ENCODE measurements around the gene MDC1. TPM values are rescaled to one million over a fixed set of nuclear protein-coding genes. Genes with fewer than 3 reads are reported as not detected.

Gene MDC1
- total RNA-seq, 4 donors from 2014 or later = 2.4 to 7.4 (median 7.0) TPM

DNA sequence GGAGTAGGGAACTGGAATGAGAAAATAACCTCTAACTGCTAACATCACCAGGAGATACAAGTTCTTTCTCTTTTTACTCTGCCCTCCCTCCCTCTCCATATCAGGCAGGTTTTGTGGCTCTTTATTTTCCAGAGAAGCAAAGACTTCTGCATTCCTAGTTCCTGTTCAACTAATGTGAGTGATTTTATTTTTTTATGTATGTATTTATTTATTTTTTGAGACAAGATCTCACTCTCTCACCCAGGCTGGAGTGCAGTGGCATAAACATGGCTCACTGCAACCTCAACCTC lies 33.2 kb upstream of the MDC1 start:
- Histone ChIP-seq H3K9me3 (no peaks in the 10 kb centered on the region), H3K27ac (peak overlapping the region; percentile 67 to 95 (median 90)), H3K4me3 (no peak overlapping the region), H3K4me1 (peaks cover 36 to 83% (median 53%) of the 10 kb centered on the region in 3 donors), H3K27me3 (no peaks in the 10 kb centered on the region), H3K36me3 (no peaks in the 10 kb centered on the region)
- TF ChIP-seq, protein P1, sequence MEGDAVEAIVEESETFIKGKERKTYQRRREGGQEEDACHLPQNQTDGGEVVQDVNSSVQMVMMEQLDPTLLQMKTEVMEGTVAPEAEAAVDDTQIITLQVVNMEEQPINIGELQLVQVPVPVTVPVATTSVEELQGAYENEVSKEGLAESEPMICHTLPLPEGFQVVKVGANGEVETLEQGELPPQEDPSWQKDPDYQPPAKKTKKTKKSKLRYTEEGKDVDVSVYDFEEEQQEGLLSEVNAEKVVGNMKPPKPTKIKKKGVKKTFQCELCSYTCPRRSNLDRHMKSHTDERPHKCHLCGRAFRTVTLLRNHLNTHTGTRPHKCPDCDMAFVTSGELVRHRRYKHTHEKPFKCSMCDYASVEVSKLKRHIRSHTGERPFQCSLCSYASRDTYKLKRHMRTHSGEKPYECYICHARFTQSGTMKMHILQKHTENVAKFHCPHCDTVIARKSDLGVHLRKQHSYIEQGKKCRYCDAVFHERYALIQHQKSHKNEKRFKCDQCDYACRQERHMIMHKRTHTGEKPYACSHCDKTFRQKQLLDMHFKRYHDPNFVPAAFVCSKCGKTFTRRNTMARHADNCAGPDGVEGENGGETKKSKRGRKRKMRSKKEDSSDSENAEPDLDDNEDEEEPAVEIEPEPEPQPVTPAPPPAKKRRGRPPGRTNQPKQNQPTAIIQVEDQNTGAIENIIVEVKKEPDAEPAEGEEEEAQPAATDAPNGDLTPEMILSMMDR (IDR thresholded peaks at IDR 0.05) = no peak
- no peak for TF ChIP-seq POLR2A (IDR thresholded peaks at IDR 0.05)
- DNase-seq = no peak
- intact Hi-C loops (cut with DNase I) = no loop called here

DNA sequence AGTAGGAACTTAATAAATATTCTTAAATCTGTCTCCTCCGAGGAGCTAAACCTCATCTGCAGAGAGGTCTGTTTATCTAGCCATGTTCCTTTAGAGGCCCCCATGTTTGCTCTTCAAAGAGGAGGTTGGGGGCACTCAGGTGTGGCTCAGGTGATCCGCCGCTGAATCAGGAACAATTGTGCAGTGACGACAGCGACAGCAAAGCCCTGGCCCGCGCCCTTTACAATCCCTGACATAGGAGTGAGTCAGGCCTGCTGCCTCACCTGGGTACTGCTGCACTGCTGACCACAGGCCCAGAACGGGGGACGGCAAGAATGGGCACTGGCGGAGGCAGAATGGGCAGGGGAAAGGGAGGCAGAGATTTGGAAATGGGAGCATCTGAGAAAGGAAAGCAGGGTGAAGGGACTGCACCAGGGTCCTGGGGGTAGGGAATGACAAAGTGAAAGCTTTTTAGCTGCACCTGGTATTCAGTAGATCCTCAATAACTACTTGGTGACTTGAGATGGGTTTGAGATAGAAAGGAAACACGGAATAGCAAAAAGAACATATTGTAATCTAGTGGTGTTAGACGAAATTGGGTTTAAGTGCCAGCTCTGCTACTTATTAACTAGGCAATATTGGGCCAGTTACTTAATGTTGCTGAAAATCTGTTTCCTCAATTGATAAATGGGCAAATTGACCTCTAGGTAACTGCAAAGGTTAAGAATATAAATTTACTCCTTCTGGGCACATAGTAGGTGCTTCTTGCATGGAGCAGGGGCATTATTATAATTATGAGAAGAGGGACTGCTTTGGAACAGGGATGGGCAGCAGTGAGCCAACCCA lies 32.7 kb upstream of the MDC1 start:
- no peaks in the 10 kb centered on the region for H3K36me3 ChIP-seq
- no peaks in the 10 kb centered on the region for H3K9me3 ChIP-seq
- H3K4me1 ChIP-seq = peaks cover 38 to 83% (median 57%) of the 10 kb centered on the region in 3 donors
- WGBS, 2 donors = 41 to 51% methylated on average over 11 of the region's 12 CpGs
- DNase-seq = no peak
- TF ChIP-seq POLR2A (IDR thresholded peaks at IDR 0.05) = no peak
- TF ChIP-seq, protein P1 (IDR thresholded peaks at IDR 0.05) = peak in 1 of 6 experiments; percentile 18
- no peak overlapping the region for H3K4me3 ChIP-seq
- no peaks in the 10 kb centered on the region for H3K27me3 ChIP-seq
- intact Hi-C loops (cut with DNase I) = no loop called here
- H3K27ac ChIP-seq = peak overlapping the region; percentile 67 to 95 (median 90)

DNA sequence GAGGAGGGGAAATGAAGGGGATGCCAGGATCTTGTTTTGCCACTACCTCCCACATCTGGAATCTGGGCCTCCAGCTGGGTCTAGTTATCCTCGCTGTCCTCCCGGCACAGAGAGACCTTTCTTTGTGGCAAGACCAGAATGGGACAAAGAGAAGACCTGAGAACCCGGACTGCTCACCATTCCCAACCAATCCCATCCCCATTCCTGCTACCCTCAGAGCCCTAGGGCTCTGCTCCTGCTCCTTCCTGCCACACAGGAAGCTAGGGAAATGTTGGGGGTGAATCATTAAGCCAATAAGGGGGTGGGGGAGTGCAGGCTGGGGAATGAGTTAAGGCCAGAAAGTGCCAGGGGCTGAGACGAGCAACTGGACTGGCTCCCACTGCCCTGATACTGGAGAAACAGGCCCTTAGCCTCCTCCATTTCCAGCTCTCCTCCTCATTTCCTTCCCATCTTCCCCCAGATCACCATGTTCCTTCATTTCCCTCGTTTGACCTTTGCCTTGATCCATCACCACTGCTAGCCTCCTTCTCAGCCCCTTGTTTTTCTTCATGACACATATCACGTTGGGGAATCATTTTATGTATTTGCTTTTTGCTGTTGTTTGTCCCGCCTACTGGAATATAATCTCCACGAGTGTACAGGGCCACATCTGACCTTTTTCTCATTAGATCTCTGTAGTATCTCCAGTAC lies 31.9 kb upstream of the MDC1 start:
- whole genome bisulfite sequencing, 2 donors = 50% methylated on average over 8 of the region's 8 CpGs
- H3K4me1 ChIP-seq = peaks cover 40 to 84% (median 60%) of the 10 kb centered on the region in 3 donors
- DNase-seq = no peak
- no peaks in the 10 kb centered on the region for H3K9me3 ChIP-seq
- H3K4me3 ChIP-seq = no peak overlapping the region
- intact Hi-C loops (cut with DNase I) = no loop called here
- no peaks in the 10 kb centered on the region for H3K27me3 ChIP-seq
- H3K36me3 ChIP-seq = no peaks in the 10 kb centered on the region
- no peak for TF ChIP-seq POLR2A (IDR thresholded peaks at IDR 0.05)
- TF ChIP-seq, protein P1 (IDR thresholded peaks at IDR 0.05) = no peak
- peak overlapping the region; percentile 67 to 95 (median 90) for H3K27ac ChIP-seq

DNA sequence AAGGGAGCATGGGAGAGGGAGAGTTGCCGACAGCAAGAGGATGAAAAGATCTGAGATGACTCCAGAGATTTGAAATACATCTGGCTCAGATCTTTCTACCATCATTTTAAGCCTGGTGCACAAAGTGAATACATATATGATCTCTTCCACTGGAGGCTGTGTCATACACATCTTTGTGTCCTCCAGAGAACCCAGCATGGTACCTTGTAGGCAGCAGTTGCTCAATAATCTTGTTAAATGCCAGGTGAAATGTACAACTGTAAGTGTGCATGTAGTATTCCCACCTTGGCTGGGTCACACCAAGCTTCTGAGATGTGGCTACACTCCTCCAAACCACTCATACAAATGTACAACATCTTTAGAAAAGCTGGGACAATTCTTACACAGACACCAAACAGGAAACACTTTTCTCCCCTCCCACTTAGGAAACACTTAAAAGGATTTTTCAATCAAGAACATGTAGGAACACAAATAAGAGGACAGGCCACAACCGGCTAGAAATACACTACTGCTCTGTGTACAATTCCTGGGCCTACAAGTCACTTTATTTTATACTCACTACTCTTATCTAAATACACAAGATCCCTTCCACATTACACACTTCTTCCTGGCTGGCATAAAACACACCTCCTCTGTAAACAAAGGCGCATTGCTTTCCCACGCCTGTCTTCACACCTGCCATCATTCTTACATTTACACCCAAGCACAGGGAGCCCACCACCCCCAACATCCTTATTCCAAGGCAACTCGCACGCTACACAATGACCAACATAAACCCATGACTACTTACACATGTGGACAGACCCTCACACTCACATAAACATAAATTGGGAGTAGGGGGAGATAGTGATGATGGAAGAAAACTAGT lies 31.1 kb upstream of the MDC1 start:
- no peaks in the 10 kb centered on the region for H3K27me3 ChIP-seq
- H3K36me3 ChIP-seq = no peaks in the 10 kb centered on the region
- TF ChIP-seq, protein P1 (IDR thresholded peaks at IDR 0.05) = no peak
- no peak for TF ChIP-seq POLR2A (IDR thresholded peaks at IDR 0.05)
- H3K9me3 ChIP-seq = no peaks in the 10 kb centered on the region
- DNase-seq = no peak
- intact Hi-C loops (cut with DNase I) = no loop called here
- H3K4me3 ChIP-seq = no peak overlapping the region
- 48% methylated on average over 6 of the region's 6 CpGs for WGBS, 2 donors
- H3K4me1 ChIP-seq = peaks cover 39 to 85% (median 58%) of the 10 kb centered on the region in 3 donors
- peak overlapping the region; percentile 67 to 95 (median 90) for H3K27ac ChIP-seq

Data from esophagus squamous epithelium (tissue), 5 donors.